Superior temporal gyrus (tissue), 1 donor: ENCODE measurements around the gene PPARG.

Source experiments
- DNase-seq: peaks from one replicate; pipeline ENCODE4 v3.0.0-alpha.2; 2016; ENCODE audit errors: extremely low spot score

Gene PPARG

GRCh38 chr3:12343047-12343501, 54.2 kb downstream of the PPARG start:
- no peak for DNase-seq

GRCh38 chr3:12345141-12345561, 56.3 kb downstream of the PPARG start:
- DNase-seq = no peak

GRCh38 chr3:12345584-12346494, 57.0 kb downstream of the PPARG start:
- DNase-seq = no peak

GRCh38 chr3:12347301-12347700, 58.4 kb downstream of the PPARG start:
- no peak for DNase-seq

GRCh38 chr3:12349895-12350811, 61.3 kb downstream of the PPARG start:
- no peak for DNase-seq

GRCh38 chr3:12351145-12351544, 62.3 kb downstream of the PPARG start:
- DNase-seq = no peak

- DNase-seq = no peak
These were observed 63.4 kb downstream of the PPARG start for GRCh38 chr3:12352253-12352652.

- no peak for DNase-seq
These were observed 63.9 kb downstream of the PPARG start for GRCh38 chr3:12352755-12353154.

- DNase-seq = no peak
These were observed 65.1 kb downstream of the PPARG start for GRCh38 chr3:12353796-12354525.

- DNase-seq = no peak
These were observed 67.3 kb downstream of the PPARG start for GRCh38 chr3:12356175-12356574.

GRCh38 chr3:12356996-12357395, 68.1 kb downstream of the PPARG start:
- no peak for DNase-seq

GRCh38 chr3:12357456-12357855, 68.6 kb downstream of the PPARG start:
- no peak for DNase-seq

GRCh38 chr3:12363397-12364195, 74.7 kb downstream of the PPARG start:
- DNase-seq = no peak

- no peak for DNase-seq
These were observed 78.5 kb downstream of the PPARG start for GRCh38 chr3:12367346-12367745.

GRCh38 chr3:12369029-12369428, 80.2 kb downstream of the PPARG start:
- DNase-seq = no peak

- no peak for DNase-seq
These were observed 80.7 kb downstream of the PPARG start for GRCh38 chr3:12369598-12369997.

- no peak for DNase-seq
These were observed 81.9 kb downstream of the PPARG start for GRCh38 chr3:12370758-12371157.

GRCh38 chr3:12371525-12372140, 82.8 kb downstream of the PPARG start:
- DNase-seq = no peak

GRCh38 chr3:12372741-12373280, 83.9 kb downstream of the PPARG start:
- DNase-seq = no peak

- DNase-seq = no peak
These were observed 86.7 kb downstream of the PPARG start for GRCh38 chr3:12375572-12375971.
